NCI-H748 (cell line): ENCODE data around the gene ST7L.

Source experiments
- DNase-seq: peaks from one replicate; lab custom pipeline; 2025; ENCODE audit not compliant: unreplicated experiment; lab: John Stamatoyannopoulos, UW

The ST7L gene

DNA sequence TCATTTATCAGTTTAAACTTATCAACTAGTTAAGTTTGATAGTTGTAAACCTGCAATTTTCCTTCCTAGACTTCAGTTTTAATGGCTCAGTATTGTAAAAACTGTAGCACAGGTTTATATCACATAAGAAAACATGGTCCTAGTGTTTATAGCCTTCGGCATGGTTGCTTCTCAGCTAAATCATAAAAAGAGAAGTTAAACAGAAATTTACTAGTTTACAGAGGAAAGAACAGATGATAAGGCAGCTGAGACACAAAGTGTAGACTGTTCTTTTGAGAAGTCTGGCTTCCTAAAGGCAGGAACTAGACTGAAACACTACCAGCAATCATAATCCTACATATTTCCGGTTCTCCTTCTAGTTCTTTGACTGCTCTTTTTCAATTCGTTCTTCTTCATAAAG is 70.4 kb downstream of the ST7L start:
- no peak for DNase-seq

DNA sequence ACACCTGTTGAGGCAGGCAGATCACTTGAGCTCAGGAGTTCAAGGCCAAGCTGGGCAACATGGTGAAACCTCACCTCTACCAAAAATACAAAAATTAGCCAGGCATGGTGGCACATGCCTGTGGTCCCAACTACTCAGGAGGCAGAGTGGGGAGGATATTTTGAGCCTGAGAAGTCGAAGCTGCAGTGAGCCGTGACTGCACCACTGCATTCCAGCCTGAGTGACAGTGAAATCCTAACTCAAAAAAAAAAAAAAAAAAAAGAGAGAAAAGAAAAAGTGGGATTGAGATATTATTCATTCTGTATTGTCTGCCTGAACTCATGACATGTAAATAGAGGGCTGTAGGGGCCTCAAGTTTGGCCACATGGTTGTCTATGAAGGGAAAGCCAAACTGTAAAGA is 72.9 kb downstream of the ST7L start:
- no peak for DNase-seq

DNA sequence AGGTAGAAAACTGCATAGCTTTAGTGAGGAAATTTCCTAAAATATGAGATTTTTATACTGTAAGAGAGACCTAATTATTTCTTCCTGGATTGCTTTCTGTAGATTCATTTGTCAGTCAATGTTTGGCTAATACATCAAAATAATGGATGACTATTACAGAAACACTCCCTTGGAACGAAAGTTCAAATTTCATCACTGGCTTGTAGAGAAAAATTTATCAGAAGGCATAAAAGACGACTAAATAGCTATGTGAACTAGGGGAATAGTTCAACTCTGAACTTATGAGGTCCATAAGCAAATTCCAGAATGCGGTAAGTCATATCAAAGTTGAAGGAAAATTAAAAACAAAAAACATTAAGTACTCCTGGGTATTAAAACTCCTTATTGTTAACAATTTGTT is 74.2 kb downstream of the ST7L start:
- DNase-seq, result no peak

DNA sequence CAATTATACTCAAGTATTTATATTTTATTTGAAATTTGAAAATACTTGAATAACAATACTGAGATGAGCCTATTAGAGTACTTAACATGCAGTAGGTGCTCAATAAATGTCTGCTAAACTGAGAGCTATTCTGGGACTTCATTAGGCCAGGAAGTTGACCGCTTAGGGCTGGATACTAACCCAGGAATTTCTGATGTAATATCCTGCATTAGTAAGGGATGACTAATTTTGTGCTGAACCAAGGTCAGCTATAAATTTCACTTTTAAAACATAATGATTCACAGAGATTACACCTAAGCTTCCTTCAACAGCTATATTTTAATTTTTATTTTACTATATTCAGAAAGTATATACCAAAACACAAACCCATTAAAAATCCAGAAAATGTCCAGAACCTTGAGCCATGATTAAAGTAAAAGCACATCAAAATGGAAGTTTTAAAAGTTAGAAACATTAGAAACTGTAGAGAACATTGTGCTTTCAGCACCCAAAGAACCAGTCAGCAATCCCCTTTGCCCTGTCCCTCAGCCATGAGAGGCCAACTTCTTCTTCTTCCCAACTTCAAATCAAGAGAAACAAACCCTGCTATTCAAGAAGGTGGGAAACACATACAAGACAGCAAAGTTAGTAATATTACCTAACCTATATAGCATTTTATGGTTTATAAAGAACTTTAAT is 74.8 kb downstream of the ST7L start:
- no peak for DNase-seq

DNA sequence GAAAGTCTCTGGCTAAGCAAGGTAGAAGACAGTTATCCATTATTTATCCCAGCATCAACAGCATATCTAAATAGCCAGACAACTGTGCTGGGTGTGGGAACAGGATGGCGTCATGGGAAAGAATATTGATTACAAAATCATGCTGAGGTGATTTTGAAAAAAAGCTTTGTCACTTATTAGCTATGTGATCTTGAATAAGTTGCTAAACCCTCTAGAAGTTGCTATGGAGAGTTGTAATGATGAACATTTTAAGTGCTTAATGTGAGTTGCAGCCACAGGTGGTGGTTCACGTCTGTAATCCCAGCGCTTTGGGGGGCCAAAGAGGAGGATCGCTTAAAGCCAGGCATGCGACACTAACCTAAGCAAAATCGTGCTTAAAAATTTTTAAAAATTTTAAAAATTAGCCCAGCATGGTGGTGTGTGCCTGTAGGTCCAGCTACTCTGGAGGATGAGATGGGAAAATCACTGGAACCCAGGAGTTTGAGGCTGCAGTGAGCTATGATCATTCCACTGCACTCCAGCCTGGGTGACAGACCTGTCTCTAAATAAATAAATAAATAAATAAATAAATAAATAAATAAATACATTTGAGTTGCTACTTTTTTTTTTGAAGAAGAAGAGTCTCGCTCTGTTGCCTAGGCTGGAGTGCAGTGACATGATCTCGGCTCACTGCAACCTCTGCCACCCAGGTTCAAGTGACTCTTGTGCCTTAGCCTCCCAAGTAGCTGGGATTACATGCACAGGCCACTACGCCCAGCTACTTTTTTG is 76.6 kb downstream of the ST7L start:
- DNase-seq, result no peak

DNA sequence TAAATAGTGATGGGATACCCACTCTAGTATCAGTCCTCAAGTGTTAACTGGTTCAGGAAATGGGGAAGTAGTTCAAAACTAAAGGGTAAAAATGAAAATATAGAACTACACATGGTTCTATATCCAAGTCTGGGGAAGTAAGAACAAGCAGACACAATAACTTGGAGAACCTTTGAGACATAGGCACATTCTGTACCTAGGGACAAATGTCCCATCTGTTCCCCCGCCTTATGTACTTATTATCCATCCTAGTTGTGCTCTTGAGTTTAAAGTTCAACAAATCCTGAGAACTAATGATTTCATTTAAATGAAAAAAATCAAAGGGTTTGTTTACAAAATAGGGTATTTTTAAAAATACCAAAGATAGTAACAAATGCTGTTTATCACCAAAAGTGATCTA is 77.6 kb downstream of the ST7L start:
- no peak for DNase-seq

DNA sequence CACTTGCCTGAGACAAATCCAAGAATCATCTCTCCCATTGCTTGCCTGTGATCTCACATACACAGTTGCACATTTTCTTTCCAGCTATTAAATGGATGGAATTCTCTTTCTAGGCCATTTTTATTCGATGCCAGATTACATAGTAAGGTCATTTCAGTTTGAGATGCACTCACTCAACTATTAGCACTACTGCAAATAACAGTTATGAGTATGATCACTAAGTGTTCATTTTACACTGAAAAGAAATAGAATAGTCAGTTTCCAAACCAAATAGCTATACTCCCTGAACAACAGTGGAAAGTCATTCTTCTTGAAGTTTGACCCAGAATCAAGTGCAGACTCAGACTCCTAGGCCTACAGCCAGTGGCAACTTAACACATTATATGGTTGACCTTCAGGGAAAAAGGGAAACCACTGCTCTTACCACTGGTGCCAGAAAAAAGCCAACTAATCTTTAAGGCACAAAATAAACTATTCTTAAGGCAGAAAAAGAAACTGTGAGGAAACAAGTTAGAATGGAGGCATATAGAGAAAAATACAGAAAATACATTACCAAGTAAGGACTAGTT is 78.6 kb downstream of the ST7L start:
- no peak for DNase-seq

DNA sequence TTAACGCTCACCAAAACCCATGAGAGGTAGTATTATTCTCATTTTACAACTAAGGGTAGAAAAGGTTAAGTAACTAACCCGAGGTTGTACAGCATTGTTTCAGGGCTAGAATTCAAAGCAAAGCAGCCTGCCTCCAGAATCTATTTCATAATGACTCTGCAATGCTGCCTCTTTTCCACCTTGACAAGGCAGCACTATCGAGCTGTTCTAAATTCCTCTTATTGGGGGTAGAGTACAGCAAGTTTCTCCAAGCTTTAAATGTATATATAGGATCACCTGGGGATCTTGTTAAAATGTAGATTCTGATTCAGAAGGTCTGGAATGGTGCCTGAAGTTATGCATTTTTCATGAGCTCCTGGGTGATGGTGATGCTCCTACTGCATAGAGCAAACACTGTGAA is 80.1 kb downstream of the ST7L start:
- no peak for DNase-seq

DNA sequence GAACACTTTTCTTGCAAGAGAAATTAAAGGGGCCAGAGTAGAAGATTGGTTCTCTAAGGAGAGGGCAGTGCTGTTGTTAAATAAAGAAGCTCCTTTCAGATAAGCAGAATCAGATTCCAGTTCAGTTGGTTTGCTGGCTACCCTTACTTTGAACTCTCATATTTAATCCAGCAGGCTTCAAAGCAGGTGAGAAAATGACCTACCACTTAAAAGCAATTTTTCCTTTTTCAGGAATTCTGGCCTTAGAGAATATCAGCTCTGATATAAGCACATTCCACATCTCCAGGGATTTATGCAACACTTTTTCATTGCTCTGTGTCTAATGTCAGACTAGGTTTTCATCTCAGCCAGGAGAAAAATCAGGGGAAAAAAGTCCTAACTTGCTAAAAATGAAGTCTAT is 81.5 kb downstream of the ST7L start:
- no peak for DNase-seq

DNA sequence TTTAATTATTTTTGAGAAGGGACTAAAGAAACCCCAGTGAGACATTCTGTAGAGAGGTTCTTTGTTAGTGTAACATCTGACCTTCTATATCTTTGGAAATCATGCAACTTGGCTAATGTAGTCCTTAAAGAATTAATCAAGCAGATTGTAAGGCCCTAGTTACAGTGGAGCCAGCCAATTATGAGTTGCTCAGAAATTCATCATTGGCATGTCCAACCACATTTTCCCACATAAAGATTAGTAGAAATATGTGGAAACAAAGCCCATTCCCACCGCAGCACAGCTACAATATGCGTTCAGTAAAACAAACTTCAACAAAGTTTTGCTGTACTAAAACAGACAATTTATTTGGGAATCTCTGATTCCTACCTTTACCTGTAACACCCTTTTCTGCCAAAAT is 82.4 kb downstream of the ST7L start:
- DNase-seq, result no peak

DNA sequence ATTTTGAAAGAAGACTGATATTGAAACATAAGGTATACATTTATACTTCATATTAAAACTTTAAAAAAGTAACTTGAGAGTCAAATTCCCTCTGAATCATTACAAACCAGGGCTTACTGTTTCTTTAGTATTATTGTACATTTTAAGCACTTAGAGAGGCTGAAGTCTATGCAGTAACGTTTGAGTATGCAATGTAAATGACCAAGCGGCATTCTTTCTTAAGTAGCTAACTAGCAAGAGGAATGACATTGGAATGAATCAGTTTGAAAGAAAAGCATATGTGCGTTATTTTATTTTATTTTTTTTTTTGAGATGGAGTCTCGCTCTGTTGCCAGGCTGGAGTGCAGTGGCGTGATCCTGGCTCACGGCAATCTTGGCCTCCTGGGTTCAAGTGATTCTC is 85.9 kb downstream of the ST7L start:
- DNase-seq, result no peak

DNA sequence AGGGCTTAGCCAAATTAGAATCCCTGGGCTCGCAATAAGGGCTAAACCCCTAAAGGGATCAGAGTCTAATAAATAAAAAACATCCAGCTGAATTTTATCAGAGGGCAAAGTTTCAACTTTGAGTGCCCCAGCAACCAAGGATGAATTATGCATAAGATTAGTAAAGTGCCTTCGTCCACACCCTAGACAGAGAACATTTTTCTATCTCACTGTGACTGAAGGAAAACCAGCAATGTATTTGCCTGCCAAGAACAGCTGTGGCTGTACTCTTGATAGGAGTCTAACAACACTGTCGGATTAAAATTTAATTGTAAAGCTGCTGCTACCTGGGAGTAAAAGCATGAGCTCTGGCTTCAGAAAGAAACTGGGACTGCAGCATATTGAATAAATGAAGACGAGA is 86.9 kb downstream of the ST7L start:
- DNase-seq, result no peak

DNA sequence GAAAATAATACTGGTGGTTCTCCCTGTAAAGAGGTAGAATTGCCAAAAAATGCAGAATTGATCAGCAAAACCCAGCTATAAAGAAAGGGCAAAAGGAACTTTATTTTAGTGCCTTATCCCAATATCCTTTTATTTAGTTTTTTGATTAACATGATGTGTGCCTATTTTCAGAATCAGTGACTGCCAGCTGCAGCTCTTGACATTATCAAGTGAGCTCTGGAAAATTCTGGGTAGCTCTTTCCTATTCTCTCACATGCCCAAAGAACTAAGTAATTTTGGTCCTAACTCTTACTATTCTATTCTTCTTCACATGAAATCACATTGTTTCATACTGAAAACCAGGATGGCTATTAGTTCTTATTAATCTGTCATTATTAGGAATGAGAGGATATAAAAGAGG is 88.1 kb downstream of the ST7L start:
- no peak for DNase-seq

DNA sequence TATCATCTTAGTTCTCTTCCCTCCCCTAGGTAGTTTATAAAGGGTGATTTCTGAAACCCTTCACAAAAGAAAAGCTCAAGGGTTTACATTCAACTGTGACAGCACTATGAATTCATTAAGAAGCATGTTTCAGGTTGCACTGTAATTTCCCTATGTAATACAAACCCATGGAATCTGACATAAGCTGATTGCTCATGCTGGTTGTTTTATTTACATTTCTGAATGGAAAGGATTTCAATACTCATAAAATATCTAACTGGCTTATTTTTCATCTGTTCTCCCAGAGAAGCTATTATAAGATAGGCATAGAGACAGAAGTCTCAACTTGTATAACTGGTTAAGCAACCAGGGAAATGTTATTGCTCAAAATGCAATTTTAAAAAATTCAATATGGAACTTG is 89.6 kb downstream of the ST7L start:
- no peak for DNase-seq

DNA sequence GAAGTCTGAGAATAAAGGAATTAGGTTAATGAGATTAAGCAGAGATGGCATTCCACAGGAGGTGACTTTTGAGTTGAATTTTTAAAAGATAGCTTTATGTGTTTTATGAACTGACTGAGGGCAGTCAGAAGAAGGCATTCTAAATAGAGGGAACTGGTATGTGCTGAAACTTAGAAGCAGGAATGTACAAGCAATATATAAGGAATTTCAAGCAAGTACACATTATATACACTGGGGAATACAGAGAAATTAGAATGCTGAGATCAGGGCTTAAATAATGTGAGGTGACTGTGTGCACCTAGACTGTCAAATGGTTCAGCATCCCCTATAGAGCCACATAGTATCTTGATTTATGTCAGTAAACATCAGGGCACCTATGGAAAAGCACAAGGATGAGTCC is 90.9 kb downstream of the ST7L start:
- DNase-seq, result no peak

DNA sequence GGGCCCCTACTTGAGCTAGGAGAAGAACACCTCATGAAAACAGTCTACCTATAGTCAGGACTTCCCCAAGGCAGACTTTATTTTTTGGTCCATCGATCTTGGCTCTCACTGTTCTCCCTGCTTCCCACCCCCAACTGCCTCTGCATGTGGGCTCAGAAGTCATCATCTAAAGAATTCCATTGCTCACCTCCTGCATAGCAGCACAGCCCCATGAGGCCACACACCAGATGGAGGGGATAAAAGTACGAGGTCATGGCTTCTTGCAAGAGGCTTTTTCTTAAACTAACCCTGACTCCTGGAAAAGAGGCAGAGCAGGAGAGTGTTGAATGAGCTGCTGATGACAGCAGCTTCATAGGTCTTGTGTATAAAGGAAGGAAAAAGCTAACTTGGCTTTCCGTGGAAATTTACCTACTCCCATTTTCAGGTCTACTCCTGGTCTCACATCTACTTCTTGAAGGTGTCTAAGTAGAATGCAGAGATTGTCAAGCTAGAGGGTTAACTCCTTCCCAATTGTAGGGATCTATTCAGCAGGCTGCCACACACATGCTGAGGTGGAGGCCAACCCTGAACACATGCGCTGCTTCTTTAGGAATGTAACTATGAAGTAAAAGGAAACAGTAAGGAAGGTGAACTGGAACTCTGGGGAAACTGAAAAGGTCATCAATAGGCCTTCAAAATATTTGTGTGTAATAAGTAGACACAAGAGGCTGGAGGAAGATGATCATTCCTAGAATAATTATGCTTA is 91.5 kb downstream of the ST7L start:
- DNase-seq, result no peak

DNA sequence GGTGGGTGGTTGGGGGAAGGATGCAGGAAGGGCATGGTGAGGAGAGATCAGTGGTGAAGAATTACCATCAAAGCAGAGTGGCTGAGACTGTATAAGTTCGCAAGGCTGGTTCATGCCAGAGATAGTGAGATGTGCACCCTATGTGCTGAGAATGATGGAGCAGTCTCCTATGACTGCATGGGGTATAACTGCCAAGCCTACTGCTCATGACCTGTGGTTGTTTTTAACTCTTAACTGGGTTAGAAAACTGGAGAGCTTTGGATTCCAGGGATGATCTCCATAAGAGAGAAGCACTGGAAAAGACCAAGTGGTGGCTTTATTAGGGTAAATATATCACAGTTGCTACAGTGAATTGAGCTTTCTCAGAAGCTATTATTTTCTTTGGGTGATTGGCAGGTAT is 94.0 kb downstream of the ST7L start:
- no peak for DNase-seq

DNA sequence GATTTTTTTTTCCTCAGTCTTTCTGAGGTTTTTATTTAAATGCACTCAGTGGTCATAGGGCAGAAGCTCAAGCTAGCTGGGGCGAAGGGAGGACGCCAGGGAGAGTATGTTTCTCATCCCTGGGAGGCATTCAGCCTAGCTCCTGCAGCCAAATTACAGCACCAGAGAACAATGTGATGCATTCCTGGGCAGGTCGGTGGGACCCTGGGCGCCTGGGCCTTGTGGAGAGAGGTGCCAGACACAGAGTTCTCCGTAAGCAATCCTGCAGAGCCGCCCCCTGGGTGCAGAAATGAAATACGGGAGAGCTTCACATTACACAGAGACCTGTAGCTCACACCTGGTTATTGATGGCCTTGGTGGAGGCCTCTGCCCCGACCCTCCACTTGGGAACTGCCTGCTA is 94.7 kb downstream of the ST7L start:
- no peak for DNase-seq

DNA sequence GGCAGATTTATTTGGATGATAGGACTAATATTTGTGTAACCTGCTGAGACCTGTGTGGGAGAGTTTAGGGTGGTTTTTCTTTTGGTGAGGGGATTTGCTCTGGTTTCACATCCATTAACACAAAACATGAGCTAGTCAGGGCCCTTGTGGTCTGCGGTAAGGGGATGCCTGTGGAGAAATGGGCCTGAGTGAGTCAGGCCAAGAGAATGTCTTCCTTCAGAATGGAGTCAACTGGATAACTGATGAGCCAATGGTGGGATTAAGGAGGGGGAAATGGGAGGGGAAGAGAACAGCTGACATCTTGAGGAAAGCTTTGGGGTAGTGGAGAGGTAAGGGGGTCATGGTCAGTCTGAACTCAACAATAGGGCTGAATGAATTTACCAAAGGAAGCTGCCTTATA is 96.3 kb downstream of the ST7L start:
- no peak for DNase-seq

DNA sequence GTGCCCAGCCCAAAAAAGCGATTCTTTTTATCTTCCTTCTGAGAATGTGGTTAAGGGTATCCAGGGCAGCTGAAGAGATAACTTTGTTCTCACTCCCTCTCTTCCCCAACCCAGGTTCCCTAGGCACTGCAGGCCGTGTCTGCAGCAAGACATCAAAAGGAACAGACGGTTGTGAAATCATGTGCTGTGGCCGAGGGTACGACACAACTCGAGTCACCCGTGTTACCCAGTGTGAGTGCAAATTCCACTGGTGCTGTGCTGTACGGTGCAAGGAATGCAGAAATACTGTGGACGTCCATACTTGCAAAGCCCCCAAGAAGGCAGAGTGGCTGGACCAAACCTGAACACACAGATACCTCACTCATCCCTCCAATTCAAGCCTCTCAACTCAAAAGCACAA is 98.8 kb downstream of the ST7L start:
- no peak for DNase-seq

DNA sequence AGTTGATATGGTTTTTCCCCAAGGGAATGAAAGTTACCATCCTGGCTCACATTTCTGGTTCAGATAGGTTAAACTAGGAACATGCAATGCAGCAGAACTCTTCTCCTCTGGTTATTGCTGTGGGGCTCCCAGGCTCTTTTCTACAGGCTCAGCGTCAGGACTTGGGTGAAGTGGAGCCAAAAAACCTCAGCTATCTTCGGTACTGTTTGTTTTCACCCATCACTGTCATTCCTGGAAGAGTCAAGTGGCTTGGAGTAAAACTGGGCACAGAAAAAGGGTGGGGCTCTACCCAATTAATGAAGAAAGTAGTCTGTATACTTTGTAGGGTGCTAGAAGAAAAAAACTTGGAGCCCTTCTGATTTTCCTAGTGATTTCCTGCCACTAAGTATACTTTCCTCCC is 100.8 kb downstream of the ST7L start:
- DNase-seq, result no peak

DNA sequence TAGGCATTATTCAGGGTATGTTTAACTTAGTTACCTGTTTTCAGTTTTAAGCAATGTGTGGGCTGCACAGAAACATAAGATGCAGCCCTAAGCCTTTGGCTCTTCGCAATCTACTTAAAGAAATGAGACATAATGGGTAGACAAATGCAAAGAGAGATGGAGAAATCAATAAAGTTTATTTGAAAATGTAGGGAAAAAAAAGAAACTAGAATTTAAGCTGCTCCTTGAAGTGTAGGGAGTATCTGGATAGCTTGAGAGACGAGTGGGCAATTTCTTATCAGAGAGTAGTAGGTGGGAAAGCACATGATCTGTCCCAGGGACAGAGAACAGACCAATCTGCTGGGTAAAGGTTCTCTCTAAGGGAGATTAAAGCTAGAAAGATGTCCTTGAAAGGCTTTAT is 101.3 kb downstream of the ST7L start:
- DNase-seq, result no peak
